Colonic mucosa (tissue), 4 donors: ENCODE measurements around the gene POLD1. TPM values are rescaled to one million over a fixed set of nuclear protein-coding genes. Genes with fewer than 3 reads are reported as not detected.

ENCODE experiments used
- DNase-seq: peaks from one replicate; pipeline ENCODE4 v3.0.0-alpha.2; 2020
- H3K27ac ChIP-seq: fragments of 200-600 bp; one replicate; pipeline ENCODE4 v1.8.0; 2021
- H3K27me3 ChIP-seq: fragments of 200-600 bp; one replicate; pipeline ENCODE4 v1.8.0; 2021
- H3K36me3 ChIP-seq: fragments of 200-600 bp; one replicate; pipeline ENCODE4 v1.8.0; 2021
- H3K4me1 ChIP-seq: fragments of 200-600 bp; one replicate; pipeline ENCODE4 v1.8.0; 2021; ENCODE audit warnings: mild to moderate bottlenecking
- H3K4me3 ChIP-seq: fragments of 200-600 bp; one replicate; pipeline ENCODE4 v1.8.0; 2021
- H3K9ac ChIP-seq, 2 donors: one replicate each; pipeline ENCODE4 v1.7.0; 2013; ENCODE audit warnings: control low read depth in 2 of 2, low read depth in 2 of 2, low read length in 2 of 2
- H3K9me3 ChIP-seq: fragments of 200-600 bp; one replicate; pipeline ENCODE4 v1.8.0; 2021
- intact Hi-C: fragments of 100-400 bp; cut with DNase I; formaldehyde crosslinking; loops from one replicate; pipeline ENCODE4 v1.14.1; 2022
- total RNA-seq, 2 donors: library from RNA; stranded (reverse); fragmentation: NEBNext Ultra II Directional in 1 of 2; extraction: Animal tissue kit (Norgen Biotek cat#: 25700) in 1 of 2; gene quantifications; one replicate each; pipeline ENCODE4 v1.2.1, GENCODE V29; 2021
- TF ChIP-seq, protein P1 (sequence below): fragments of 200-600 bp; IDR thresholded peaks from one replicate; pipeline ENCODE4 v1.8.0; 2022; ENCODE audit warnings: antibody characterized with exemption, mild to moderate bottlenecking
- donor health status: healthy.
- donor health status: DM: no; HTN: no; CAD: no.
- donor health status: DM: no; HTN: no; CAD: no.

Gene POLD1
- total RNA-seq, 2 donors from 2014 or later = 26.2 to 76.3 TPM

GRCh38 chr19:50379602-50380001, 4.5 kb upstream of the POLD1 start:
- no peaks in the 10 kb centered on the region for H3K9me3 ChIP-seq
- H3K9ac ChIP-seq = no peak overlapping the region
- H3K27ac ChIP-seq = no peak overlapping the region
- H3K4me3 ChIP-seq = no peak overlapping the region
- H3K36me3 ChIP-seq = peaks cover 26% of the 10 kb centered on the region
- TF ChIP-seq, protein P1, sequence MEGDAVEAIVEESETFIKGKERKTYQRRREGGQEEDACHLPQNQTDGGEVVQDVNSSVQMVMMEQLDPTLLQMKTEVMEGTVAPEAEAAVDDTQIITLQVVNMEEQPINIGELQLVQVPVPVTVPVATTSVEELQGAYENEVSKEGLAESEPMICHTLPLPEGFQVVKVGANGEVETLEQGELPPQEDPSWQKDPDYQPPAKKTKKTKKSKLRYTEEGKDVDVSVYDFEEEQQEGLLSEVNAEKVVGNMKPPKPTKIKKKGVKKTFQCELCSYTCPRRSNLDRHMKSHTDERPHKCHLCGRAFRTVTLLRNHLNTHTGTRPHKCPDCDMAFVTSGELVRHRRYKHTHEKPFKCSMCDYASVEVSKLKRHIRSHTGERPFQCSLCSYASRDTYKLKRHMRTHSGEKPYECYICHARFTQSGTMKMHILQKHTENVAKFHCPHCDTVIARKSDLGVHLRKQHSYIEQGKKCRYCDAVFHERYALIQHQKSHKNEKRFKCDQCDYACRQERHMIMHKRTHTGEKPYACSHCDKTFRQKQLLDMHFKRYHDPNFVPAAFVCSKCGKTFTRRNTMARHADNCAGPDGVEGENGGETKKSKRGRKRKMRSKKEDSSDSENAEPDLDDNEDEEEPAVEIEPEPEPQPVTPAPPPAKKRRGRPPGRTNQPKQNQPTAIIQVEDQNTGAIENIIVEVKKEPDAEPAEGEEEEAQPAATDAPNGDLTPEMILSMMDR = no peak
- intact Hi-C loops = no loop called here
- no peak for DNase-seq
- H3K4me1 ChIP-seq = no peaks in the 10 kb centered on the region
- no peaks in the 10 kb centered on the region for H3K27me3 ChIP-seq

GRCh38 chr19:50380137-50380536, 4.0 kb upstream of the POLD1 start:
- TF ChIP-seq, protein P1 = no peak
- intact Hi-C loops = no loop called here
- DNase-seq = no peak
- H3K27me3 ChIP-seq = no peaks in the 10 kb centered on the region
- no peaks in the 10 kb centered on the region for H3K9me3 ChIP-seq
- no peak overlapping the region for H3K4me3 ChIP-seq
- peaks cover 26% of the 10 kb centered on the region for H3K36me3 ChIP-seq
- H3K9ac ChIP-seq = no peak overlapping the region
- H3K4me1 ChIP-seq = peaks cover 3% of the 10 kb centered on the region
- no peak overlapping the region for H3K27ac ChIP-seq

- Histone ChIP-seq H3K4me3 (no peak overlapping the region), H3K9me3 (no peaks in the 10 kb centered on the region), H3K4me1 (peaks cover 3% of the 10 kb centered on the region), H3K36me3 (peaks cover 26% of the 10 kb centered on the region), H3K27ac (no peak overlapping the region), H3K9ac (no peak overlapping the region), H3K27me3 (no peaks in the 10 kb centered on the region)
- intact Hi-C loops = no loop called here
- no peak for DNase-seq
- TF ChIP-seq, protein P1 = no peak
Observed at GRCh38 chr19:50380751-50381151, 3.4 kb upstream of the POLD1 start.

GRCh38 chr19:50381881-50382729, 2.0 kb upstream of the POLD1 start:
- no peaks in the 10 kb centered on the region for H3K27me3 ChIP-seq
- intact Hi-C loops = no loop called here
- peaks cover 3% of the 10 kb centered on the region for H3K4me1 ChIP-seq
- peaks cover 26% of the 10 kb centered on the region for H3K36me3 ChIP-seq
- TF ChIP-seq, protein P1 = no peak
- H3K9ac ChIP-seq = no peak overlapping the region
- no peak overlapping the region for H3K27ac ChIP-seq
- no peak overlapping the region for H3K4me3 ChIP-seq
- no peak for DNase-seq
- H3K9me3 ChIP-seq = no peaks in the 10 kb centered on the region

DNA sequence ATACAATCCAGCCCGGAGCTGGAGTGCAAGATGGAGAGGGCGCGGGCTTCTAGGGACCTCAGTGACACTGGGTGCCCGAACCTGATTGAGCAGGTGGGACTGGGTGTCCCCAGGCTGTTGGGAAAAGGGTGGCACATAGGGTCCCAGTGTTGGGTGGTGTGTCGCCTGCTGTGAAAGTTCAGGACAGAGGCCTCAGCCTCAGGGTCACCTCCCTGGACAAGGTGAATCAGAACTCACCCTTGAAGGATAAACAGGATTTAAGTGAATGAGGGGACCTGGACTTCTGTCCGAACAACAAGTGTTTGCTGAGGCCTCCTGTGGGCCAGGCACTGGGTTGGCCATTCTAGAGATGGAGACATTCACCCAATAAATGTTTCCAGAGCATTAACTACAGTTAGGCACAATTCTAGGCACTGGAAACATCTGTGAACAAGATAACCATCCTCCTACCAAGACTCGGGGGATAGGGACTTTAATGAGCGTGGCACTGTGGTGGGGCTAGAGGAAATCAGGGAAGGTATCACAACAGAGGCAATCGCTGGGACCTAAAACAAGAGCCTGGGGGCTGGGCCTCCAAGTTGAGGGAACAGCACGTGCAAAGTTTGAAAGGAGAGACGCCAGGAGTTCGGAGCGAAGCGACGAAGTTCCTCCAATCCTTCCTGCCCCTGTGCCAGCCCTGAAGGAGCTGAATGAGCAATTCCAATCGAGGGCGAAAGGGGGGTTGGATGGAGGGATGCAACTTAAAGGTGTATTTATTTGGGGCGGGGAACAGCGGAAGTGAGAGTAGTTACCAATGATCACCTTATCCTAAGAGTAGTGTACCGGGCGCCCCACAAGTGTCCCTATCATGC, 921 bp upstream of the POLD1 start:
- intact Hi-C loops = no loop called here
- Histone ChIP-seq H3K4me1 (peaks cover 3% of the 10 kb centered on the region), H3K9me3 (no peaks in the 10 kb centered on the region), H3K27ac (peak overlapping the region; percentile 74), H3K36me3 (peaks cover 17% of the 10 kb centered on the region), H3K9ac (peak overlapping the region; percentile 41 to 81), H3K4me3 (peak overlapping the region; percentile 53), H3K27me3 (no peaks in the 10 kb centered on the region)
- TF ChIP-seq, protein P1 = no peak
- no peak for DNase-seq
